GM03348 (cell line): ENCODE measurements around the gene PHACTR1.
"Not testable (repeated sequence)": the region's sequence is repeated elsewhere in the genome, so short reads cannot be mapped to it uniquely, and the experiment has no call there.

Source experiments
- DNase-seq: peaks from one replicate; pipeline ENCODE4 v3.0.0; 2012; ENCODE audit warnings: low spot score

The PHACTR1 gene

GRCh38 chr6:13159822-13160221 lies 443.3 kb downstream of the PHACTR1 start:
- DNase-seq: not testable (repeated sequence)

- DNase-seq: no peak
These were observed 446.8 kb downstream of the PHACTR1 start for GRCh38 chr6:13163161-13163944.

GRCh38 chr6:13164291-13164690 lies 447.7 kb downstream of the PHACTR1 start:
- no peak for DNase-seq

- no peak for DNase-seq
These were observed 449.1 kb downstream of the PHACTR1 start for GRCh38 chr6:13165502-13166172.

- DNase-seq: no peak
These were observed 449.7 kb downstream of the PHACTR1 start for GRCh38 chr6:13166269-13166668.

- DNase-seq: no peak
These were observed 450.3 kb downstream of the PHACTR1 start for GRCh38 chr6:13166916-13167315.

- no peak for DNase-seq
These were observed 455.7 kb downstream of the PHACTR1 start for GRCh38 chr6:13172291-13172690.

GRCh38 chr6:13175087-13175486 lies 458.5 kb downstream of the PHACTR1 start:
- DNase-seq: no peak

GRCh38 chr6:13175759-13176158 lies 459.2 kb downstream of the PHACTR1 start:
- DNase-seq: no peak

GRCh38 chr6:13177664-13178063 lies 461.1 kb downstream of the PHACTR1 start:
- no peak for DNase-seq

- no peak for DNase-seq
These were observed 461.5 kb downstream of the PHACTR1 start for GRCh38 chr6:13178107-13178506.

GRCh38 chr6:13180538-13180937 lies 464.0 kb downstream of the PHACTR1 start:
- DNase-seq: no peak

GRCh38 chr6:13181393-13181792 lies 464.8 kb downstream of the PHACTR1 start:
- DNase-seq: no peak

GRCh38 chr6:13183415-13184088 lies 467.0 kb downstream of the PHACTR1 start:
- DNase-seq: no peak

GRCh38 chr6:13184089-13184468 lies 467.5 kb downstream of the PHACTR1 start:
- no peak for DNase-seq

GRCh38 chr6:13184547-13184946 lies 468.0 kb downstream of the PHACTR1 start:
- no peak for DNase-seq

- DNase-seq: no peak
These were observed 470.3 kb downstream of the PHACTR1 start for GRCh38 chr6:13186861-13187260.

GRCh38 chr6:13187692-13188091 lies 471.1 kb downstream of the PHACTR1 start:
- DNase-seq: no peak

GRCh38 chr6:13188306-13188705 lies 471.7 kb downstream of the PHACTR1 start:
- no peak for DNase-seq

- no peak for DNase-seq
These were observed 473.1 kb downstream of the PHACTR1 start for GRCh38 chr6:13189710-13190109.

- DNase-seq: peak; percentile 22
These were observed 473.8 kb downstream of the PHACTR1 start for GRCh38 chr6:13190376-13190775.

GRCh38 chr6:13191461-13191860 lies 474.9 kb downstream of the PHACTR1 start:
- DNase-seq: no peak

GRCh38 chr6:13194852-13195251 lies 478.3 kb downstream of the PHACTR1 start:
- peak; percentile 87 for DNase-seq
